ENCODE data around the gene TRIM69. TPM values are rescaled to one million over a fixed set of nuclear protein-coding genes. Genes with fewer than 3 reads are reported as not detected.
"Not testable (repeated sequence)": the region's sequence is repeated elsewhere in the genome, so short reads cannot be mapped to it uniquely, and the experiment has no call there.

TRIM69 gene
- total RNA-seq, 1 donor from 2014 or later = 35.4 TPM

DNA sequence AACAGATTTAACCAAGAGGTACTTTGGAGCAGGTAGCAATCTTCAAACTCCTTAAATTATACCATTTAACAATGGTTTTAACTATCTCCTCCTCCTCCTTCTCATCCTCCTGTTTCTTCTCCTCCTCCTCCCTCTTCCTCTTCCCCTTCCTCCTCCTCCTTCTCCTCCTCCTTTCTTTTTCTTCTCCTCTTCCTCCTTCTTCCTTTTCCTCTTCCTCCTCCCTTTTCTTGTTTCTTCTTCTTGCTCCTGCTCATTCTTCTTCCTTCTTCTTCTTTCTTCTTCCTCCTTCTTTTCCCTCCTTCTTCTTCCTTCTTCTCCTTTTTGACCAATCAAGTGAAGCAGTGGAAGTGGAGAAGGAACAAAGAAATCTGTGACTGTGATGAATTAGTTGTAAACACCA lies 39.3 kb upstream of the TRIM69 start:
- no peaks in the 10 kb centered on the region for H3K27me3 Mint-ChIP-seq
- no peaks in the 10 kb centered on the region for H3K36me3 Mint-ChIP-seq (ENCODE audit: low read depth)
- peaks cover 5% of the 10 kb centered on the region for H3K9me3 Mint-ChIP-seq
- H3K4me1 Mint-ChIP-seq = peaks cover 10% of the 10 kb centered on the region
- DNase-seq (no peak), ATAC-seq (ENCODE audit: low read depth) (no peak)
- ChIA-PET POLR2A (interaction anchor here (0.5 to 2.6 kb wide), 3 partner anchors 13 to 467 kb away, joined by 4 to 14 read pairs (median 5); partner anchors contain the start of genes B2M and PATL2), CTCF (interaction anchor here (2.4 kb wide), 1 partner anchor 33 kb away, joined by 10 read pairs; the partner anchor contains the start of gene SPG11)
- no peak overlapping the region for H3K27ac Mint-ChIP-seq
- TF ChIP-seq, protein P1, sequence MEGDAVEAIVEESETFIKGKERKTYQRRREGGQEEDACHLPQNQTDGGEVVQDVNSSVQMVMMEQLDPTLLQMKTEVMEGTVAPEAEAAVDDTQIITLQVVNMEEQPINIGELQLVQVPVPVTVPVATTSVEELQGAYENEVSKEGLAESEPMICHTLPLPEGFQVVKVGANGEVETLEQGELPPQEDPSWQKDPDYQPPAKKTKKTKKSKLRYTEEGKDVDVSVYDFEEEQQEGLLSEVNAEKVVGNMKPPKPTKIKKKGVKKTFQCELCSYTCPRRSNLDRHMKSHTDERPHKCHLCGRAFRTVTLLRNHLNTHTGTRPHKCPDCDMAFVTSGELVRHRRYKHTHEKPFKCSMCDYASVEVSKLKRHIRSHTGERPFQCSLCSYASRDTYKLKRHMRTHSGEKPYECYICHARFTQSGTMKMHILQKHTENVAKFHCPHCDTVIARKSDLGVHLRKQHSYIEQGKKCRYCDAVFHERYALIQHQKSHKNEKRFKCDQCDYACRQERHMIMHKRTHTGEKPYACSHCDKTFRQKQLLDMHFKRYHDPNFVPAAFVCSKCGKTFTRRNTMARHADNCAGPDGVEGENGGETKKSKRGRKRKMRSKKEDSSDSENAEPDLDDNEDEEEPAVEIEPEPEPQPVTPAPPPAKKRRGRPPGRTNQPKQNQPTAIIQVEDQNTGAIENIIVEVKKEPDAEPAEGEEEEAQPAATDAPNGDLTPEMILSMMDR (IDR thresholded peaks at IDR 0.05) = no peak
- intact Hi-C loops (cut with micrococcal nuclease) = no loop called here
- no peak overlapping the region for H3K4me3 Mint-ChIP-seq

DNA sequence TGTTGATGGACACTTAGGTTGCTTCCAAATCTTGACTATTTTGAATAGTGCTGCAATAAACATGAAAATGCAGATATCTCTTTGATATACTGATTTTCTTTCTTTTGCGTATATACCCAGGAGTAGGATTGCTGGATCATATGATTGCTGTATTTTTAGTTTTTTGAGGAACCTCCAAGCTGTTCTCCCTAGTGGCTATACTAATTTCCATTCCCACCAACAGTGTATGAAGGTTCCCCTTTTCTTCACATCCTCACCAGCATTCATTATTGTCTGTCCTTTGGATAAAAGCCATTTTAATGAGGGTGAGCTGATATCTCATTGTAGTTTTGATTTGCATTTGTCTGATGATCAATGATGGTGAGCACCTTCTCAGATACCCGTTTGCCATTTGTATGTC lies 37.7 kb upstream of the TRIM69 start:
- DNase-seq (no peak), ATAC-seq (ENCODE audit: low read depth) (no peak)
- Mint-ChIP-seq H3K9me3 (peaks cover 5% of the 10 kb centered on the region), H3K27ac (no peak overlapping the region), H3K27me3 (no peaks in the 10 kb centered on the region), H3K4me1 (peaks cover 11% of the 10 kb centered on the region), H3K4me3 (no peak overlapping the region), H3K36me3 (ENCODE audit: low read depth) (peaks cover under 1% of the 10 kb centered on the region)
- POLR2A ChIA-PET = interaction anchor here (0.6 to 2.6 kb wide), 3 partner anchors 9 to 28 kb away, joined by 3 to 14 read pairs (median 3); partner anchors contain the start of genes B2M and PATL2
- CTCF ChIA-PET = interaction anchor here (2.0 kb wide), 1 partner anchor 35 kb away, joined by 5 read pairs; the partner anchor contains the start of gene SPG11
- intact Hi-C loops (cut with micrococcal nuclease) = no loop called here
- TF ChIP-seq, protein P1 (IDR thresholded peaks at IDR 0.05) = no peak

- intact Hi-C loops (cut with micrococcal nuclease); H3K9me3 Mint-ChIP-seq; POLR2A ChIA-PET; H3K27ac Mint-ChIP-seq; H3K36me3 Mint-ChIP-seq (ENCODE audit: low read depth); H3K27me3 Mint-ChIP-seq; H3K4me3 Mint-ChIP-seq; ATAC-seq (ENCODE audit: low read depth); DNase-seq: not testable (repeated sequence)
- H3K4me1 Mint-ChIP-seq = peaks cover 11% of the 10 kb centered on the region
- CTCF ChIA-PET = interaction anchor here (0.7 kb wide), 1 partner anchor 938 kb away, joined by 3 read pairs; no protein-coding TSS in a partner anchor
These were observed 35.7 kb upstream of the TRIM69 start for GRCh38 chr15:44700676-44701075.

DNA sequence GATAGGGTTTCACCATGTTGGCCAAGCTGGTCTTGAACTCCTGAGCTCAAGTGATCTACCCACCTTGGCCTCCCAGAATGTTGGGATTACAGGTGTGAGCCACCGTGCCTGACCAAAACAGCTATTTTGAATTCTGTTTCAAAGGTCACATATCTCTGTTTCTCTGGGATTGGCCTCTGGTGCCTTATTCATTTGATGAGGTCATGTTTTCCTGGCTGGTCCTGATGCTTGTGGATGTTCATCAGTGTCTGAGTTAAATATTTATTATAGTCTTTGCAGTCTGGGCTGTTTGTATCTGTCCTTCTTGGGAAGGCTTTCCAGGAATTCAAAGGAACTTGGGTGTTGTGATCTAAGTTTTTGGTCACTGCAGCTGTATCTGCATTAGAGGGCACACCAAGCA lies 30.3 kb upstream of the TRIM69 start:
- no peak overlapping the region for H3K27ac Mint-ChIP-seq
- peaks cover under 1% of the 10 kb centered on the region for H3K9me3 Mint-ChIP-seq
- TF ChIP-seq, protein P1 (IDR thresholded peaks at IDR 0.05) = no peak
- peaks cover 23% of the 10 kb centered on the region for H3K36me3 Mint-ChIP-seq (ENCODE audit: low read depth)
- H3K27me3 Mint-ChIP-seq = no peaks in the 10 kb centered on the region
- ATAC-seq (ENCODE audit: low read depth) (no peak), DNase-seq (no peak)
- intact Hi-C loops (cut with micrococcal nuclease) = no loop called here
- CTCF ChIA-PET = interaction anchor here (1.0 to 3.1 kb wide), 2 partner anchors 31 to 39 kb away, joined by 3 to 9 read pairs; partner anchors contain the start of gene TRIM69
- POLR2A ChIA-PET = interaction anchor here (19.2 to 24.4 kb wide), 2 partner anchors 23 to 42 kb away, joined by 1048 to 2387 read pairs; partner anchors contain the start of genes SPG11 and TRIM69
- no peak overlapping the region for H3K4me3 Mint-ChIP-seq
- peaks cover 31% of the 10 kb centered on the region for H3K4me1 Mint-ChIP-seq

DNA sequence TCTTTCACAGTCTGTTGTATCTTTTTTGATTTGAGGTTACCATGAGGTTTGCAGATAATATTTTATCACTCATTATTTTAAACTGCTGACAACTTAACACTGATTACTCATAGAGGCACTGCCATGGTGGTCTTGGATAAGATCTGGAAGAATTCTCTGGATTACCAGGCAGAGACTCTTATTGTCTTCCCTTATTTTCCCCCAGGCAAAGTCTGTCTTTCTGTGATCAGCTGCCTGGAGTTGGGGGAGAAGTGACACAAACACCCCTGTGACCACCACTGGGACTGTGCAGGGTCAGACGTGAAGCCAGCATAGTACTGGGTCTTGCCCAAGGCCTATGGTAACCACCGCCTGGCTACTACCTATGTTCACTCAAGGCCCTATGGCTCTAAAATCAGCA lies 29.9 kb upstream of the TRIM69 start:
- peaks cover 27% of the 10 kb centered on the region for H3K4me1 Mint-ChIP-seq

More for the DNA sequence above, 29.9 kb upstream of the TRIM69 start:
- Mint-ChIP-seq H3K27me3 (no peaks in the 10 kb centered on the region), H3K27ac (no peak overlapping the region), H3K4me3 (no peak overlapping the region), H3K36me3 (ENCODE audit: low read depth) (peaks cover 27% of the 10 kb centered on the region), H3K9me3 (no peaks in the 10 kb centered on the region)
- intact Hi-C loops (cut with micrococcal nuclease) = no loop called here
- TF ChIP-seq, protein P1 (IDR thresholded peaks at IDR 0.05) = no peak
- ATAC-seq (ENCODE audit: low read depth) = no peak
- ChIA-PET CTCF (interaction anchor here (1.0 to 3.1 kb wide), 2 partner anchors 31 to 40 kb away, joined by 3 to 9 read pairs; partner anchors contain the start of gene TRIM69), POLR2A (interaction anchor here (19.2 to 24.4 kb wide), 2 partner anchors 22 to 43 kb away, joined by 1048 to 2387 read pairs; partner anchors contain the start of genes SPG11 and TRIM69)
- no peak for DNase-seq

Measured in activated B cell treated with CpG ODN at 0.5 μM for 24 hours (primary cell).